ENCODE measurements around the gene MKNK2.

The MKNK2 gene

DNA sequence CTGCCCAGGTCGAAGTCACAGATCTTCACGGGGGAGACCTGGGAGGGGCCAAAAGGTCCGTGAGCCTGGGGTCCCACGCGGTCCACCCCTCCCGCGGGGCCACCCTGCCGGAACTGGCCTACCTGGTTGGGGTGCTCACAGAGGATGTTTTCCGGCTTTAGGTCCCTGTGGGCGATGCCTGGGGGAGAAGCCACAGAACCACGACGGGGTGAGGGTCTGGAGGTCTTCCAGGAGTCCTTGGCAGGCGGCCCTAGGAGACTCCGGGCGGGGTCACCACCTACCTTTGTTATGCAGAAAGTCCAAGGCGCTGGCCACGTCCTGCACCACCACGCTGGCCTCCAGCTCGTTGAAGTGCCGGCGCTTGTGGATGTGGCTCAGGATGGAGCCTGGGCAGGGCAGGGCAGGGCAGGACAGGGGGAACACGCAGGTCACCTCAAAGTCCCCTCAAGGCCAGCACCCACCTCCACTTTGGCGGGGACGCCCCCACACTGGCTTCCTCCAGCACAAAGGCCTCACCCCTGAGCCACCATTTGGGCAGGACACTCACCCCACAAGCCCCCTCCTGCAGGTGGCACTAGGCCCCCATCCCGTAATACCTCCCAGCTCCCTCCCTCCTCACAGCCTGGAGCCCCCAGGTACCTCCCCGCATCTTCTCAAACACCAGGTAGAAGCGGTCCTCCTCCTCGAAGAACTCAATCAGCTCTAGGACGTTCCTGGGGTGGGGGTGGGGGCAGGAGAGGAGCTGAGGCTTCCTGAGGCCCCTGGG is 8.4 kb downstream of the MKNK2 start:
- no peak for DNase-seq
- Mint-ChIP-seq H3K4me1 (peaks cover 25% of the 10 kb centered on the region), H3K27ac (no peak overlapping the region), H3K4me3 (no peak overlapping the region), H3K27me3 (ENCODE audit: low read depth, poor library complexity) (no peaks in the 10 kb centered on the region), H3K36me3 (ENCODE audit: low read depth) (peaks cover 4% of the 10 kb centered on the region), H3K9me3 (no peaks in the 10 kb centered on the region)
- TF ChIP-seq, protein P1, sequence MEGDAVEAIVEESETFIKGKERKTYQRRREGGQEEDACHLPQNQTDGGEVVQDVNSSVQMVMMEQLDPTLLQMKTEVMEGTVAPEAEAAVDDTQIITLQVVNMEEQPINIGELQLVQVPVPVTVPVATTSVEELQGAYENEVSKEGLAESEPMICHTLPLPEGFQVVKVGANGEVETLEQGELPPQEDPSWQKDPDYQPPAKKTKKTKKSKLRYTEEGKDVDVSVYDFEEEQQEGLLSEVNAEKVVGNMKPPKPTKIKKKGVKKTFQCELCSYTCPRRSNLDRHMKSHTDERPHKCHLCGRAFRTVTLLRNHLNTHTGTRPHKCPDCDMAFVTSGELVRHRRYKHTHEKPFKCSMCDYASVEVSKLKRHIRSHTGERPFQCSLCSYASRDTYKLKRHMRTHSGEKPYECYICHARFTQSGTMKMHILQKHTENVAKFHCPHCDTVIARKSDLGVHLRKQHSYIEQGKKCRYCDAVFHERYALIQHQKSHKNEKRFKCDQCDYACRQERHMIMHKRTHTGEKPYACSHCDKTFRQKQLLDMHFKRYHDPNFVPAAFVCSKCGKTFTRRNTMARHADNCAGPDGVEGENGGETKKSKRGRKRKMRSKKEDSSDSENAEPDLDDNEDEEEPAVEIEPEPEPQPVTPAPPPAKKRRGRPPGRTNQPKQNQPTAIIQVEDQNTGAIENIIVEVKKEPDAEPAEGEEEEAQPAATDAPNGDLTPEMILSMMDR (IDR thresholded peaks at IDR 0.05) = no peak

DNA sequence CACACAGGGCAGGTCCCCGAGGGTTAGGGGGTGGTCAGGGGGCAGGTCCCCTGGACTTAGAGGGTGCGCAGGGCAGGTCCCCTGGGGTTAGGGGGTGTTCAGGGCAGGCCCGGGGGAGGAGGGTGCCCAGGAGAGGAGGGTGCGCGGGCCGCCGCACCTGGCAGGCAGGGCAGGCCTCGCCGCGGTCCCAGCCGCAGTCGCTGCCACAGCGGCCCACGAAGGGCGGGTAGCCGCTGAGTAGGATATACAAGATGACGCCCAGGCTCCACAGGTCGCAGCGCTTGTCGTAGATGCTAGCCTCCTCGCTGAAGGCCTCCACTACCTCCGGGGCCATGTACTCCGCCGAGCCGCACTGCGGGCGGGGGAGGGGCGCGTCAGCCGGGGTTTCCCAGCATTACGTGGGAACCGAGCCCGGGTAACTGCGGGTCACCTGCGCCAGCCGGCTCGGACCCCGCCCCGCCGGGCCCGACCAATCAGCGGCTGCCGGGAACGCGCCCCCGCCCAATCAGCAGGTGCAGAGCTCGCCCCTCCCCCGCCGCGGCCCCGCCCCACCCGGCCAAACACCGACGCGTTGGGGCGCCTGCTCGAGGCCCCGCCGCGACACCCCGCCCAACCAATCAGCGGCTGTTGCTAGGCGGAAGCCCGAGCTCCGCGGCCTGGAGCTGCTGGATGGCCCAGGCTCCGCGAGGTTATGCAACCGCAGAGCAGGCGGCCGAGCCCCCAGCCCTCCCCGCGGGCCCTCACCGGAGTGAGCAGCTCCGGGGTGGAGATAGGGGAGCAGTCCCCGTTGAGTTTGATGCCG is 9.2 kb downstream of the MKNK2 start:
- TF ChIP-seq, protein P1 (IDR thresholded peaks at IDR 0.05) = no peak
- H3K27me3 Mint-ChIP-seq (ENCODE audit: low read depth, poor library complexity) = no peaks in the 10 kb centered on the region
- peaks cover 4% of the 10 kb centered on the region for H3K36me3 Mint-ChIP-seq (ENCODE audit: low read depth)
- H3K9me3 Mint-ChIP-seq = no peaks in the 10 kb centered on the region
- H3K4me1 Mint-ChIP-seq = peaks cover 30% of the 10 kb centered on the region
- H3K27ac Mint-ChIP-seq = no peak overlapping the region
- DNase-seq = peak; percentile 99
- peak overlapping the region; percentile 30 for H3K4me3 Mint-ChIP-seq

DNA sequence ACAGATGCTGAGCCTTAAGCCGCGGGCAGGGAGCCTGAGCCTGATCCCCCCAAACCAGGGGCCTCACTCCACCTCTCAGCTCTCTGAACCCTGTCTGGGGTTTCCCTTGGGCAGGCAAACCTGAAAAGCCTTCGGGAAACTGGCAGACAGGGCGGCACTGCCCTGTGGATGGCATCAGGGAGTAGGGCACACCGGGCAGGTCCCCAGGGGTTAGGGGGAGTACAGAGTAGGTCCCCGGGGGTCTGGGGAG is 9.7 kb downstream of the MKNK2 start:
- peaks cover 30% of the 10 kb centered on the region for H3K4me1 Mint-ChIP-seq
- no peaks in the 10 kb centered on the region for H3K27me3 Mint-ChIP-seq (ENCODE audit: low read depth, poor library complexity)
- no peaks in the 10 kb centered on the region for H3K9me3 Mint-ChIP-seq
- H3K27ac Mint-ChIP-seq = no peak overlapping the region
- DNase-seq = no peak
- TF ChIP-seq, protein P1 (IDR thresholded peaks at IDR 0.05) = no peak
- H3K4me3 Mint-ChIP-seq = peak overlapping the region; percentile 30
- peaks cover 4% of the 10 kb centered on the region for H3K36me3 Mint-ChIP-seq (ENCODE audit: low read depth)

DNA sequence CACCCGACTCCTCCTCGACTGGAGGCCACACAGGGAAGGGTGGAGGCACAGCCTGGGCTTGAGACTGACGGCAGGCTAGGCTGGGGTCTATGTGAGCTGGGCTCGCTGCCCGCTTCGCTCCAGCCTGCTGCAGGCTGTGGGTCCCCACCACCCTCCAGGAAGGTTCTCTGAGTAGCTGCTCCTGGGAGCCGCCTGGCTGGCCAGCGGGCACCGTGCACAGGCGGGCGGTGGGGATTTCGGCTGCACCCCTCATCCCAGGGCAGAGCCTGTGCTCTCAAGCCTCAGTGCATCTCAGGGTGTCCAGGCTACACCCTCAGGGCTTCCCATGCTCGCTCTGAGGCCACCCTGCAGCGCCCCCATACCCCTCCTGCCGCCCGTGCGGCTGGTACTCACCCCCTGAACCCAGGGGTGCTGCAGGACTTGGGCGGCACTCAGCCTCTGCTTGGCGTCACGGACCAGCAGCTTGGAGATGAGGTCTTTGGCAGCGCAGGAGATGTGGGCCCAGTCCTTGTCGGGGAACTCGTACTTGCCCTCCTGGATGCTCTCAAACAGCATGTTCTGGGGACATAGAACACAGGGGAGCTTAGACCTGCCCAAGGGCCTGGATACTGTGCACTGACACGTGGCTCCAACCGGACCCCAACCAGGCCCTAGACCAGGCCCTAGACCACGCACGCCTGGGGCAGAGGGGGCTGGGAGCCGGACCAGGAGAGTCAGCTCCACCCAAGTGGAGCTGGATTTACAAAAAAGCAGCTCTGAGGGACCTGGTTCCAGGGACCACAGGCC is 10.2 kb downstream of the MKNK2 start:
- Mint-ChIP-seq H3K27me3 (ENCODE audit: low read depth, poor library complexity) (no peaks in the 10 kb centered on the region), H3K9me3 (no peaks in the 10 kb centered on the region), H3K36me3 (ENCODE audit: low read depth) (peaks cover 4% of the 10 kb centered on the region), H3K4me3 (no peak overlapping the region), H3K4me1 (peaks cover 30% of the 10 kb centered on the region), H3K27ac (no peak overlapping the region)
- TF ChIP-seq, protein P1 (IDR thresholded peaks at IDR 0.05) = no peak
- DNase-seq = no peak

DNA sequence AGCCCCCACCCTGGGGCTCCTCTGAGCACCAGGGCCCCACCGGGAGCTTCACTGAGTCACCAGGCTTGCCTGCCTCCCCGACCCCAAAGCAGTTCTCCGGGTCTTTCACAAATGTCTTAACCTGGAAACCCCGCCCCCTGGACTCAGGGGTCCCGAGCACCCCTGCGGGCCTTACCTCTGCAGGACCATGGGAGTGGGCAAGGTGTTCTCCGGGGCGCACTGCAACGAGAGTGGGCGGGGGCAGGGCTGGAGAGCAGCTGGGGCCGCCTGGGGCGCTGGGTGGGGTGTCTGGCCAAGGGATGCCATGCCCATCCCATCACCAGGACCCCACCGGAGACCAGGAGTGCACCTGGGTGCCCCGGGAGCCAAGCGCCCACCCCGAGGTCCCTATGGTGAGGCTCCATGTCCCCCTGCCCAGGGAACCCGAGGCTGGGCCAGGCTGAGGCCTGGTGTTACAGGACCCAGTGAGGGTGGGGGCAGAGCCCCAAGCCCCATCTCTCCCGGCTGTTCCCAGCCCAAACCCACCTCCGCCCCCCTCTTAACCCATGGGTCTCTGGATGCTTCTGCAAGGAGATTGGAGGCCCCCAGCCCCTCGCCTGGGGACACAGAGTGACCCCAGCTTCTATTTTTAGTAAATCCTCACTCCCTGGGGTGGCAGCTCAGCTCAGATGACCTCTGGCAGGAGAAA is 10.9 kb downstream of the MKNK2 start:
- peaks cover 4% of the 10 kb centered on the region for H3K36me3 Mint-ChIP-seq (ENCODE audit: low read depth)
- H3K9me3 Mint-ChIP-seq = peaks cover 4% of the 10 kb centered on the region
- peaks cover 30% of the 10 kb centered on the region for H3K4me1 Mint-ChIP-seq
- H3K27ac Mint-ChIP-seq = no peak overlapping the region
- DNase-seq = no peak
- peaks cover 2% of the 10 kb centered on the region for H3K27me3 Mint-ChIP-seq (ENCODE audit: low read depth, poor library complexity)
- no peak overlapping the region for H3K4me3 Mint-ChIP-seq
- TF ChIP-seq, protein P1 (IDR thresholded peaks at IDR 0.05) = no peak

All from nephron progenitor cell (in vitro differentiated cells).